MM.1S (cell line): ENCODE data around the gene ELK1.

Source experiments
- DNase-seq: peaks from one replicate; pipeline ENCODE4 v3.0.0-alpha.2; 2015
- H2AFZ ChIP-seq: fragments of 300-600 bp; sonication (generic); 2 replicates; pipeline ENCODE4 v1.6.0; 2016; ENCODE audit warnings: antibody characterized with exemption, low read length
- H3F3A ChIP-seq: fragments of 300-600 bp; sonication (generic); 2 replicates; pipeline ENCODE4 v1.6.1; 2016; ENCODE audit warnings: mild to moderate bottlenecking, antibody characterized with exemption, low read length, moderate library complexity, mixed read lengths; ENCODE audit not compliant: insufficient read depth
- H3K27ac ChIP-seq: fragments of 300-600 bp; sonication (generic); 2 replicates; pipeline ENCODE4 v1.5.1; 2016; ENCODE audit warnings: mild to moderate bottlenecking, low read length
- H3K27me3 ChIP-seq: fragments of 300-600 bp; sonication (generic); replicated peaks from 2 replicates; pipeline ENCODE4 v1.6.0; 2016; ENCODE audit warnings: low read length; ENCODE audit not compliant: insufficient read depth
- H3K36me3 ChIP-seq: fragments of 300-600 bp; sonication (generic); replicated peaks from 2 replicates; pipeline ENCODE4 v1.6.1; 2016; ENCODE audit warnings: mild to moderate bottlenecking, low read length, mixed read lengths; ENCODE audit not compliant: insufficient read depth
- H3K4me1 ChIP-seq: fragments of 300-600 bp; sonication (generic); 2 replicates; pipeline ENCODE4 v1.6.1; 2016; ENCODE audit warnings: low read length, mixed read lengths
- H3K4me2 ChIP-seq: fragments of 300-600 bp; sonication (generic); 2 replicates; pipeline ENCODE4 v1.6.0; 2016; ENCODE audit warnings: low read depth, low read length
- H3K4me3 ChIP-seq: fragments of 300-600 bp; sonication (generic); 2 replicates; pipeline ENCODE4 v1.5.1; 2016; ENCODE audit warnings: low read length, mixed read lengths
- H3K79me2 ChIP-seq: fragments of 300-600 bp; sonication (generic); 2 replicates; pipeline ENCODE4 v1.6.1; 2016; ENCODE audit warnings: mixed run types, low read length, mixed read lengths
- H3K9ac ChIP-seq: fragments of 300-600 bp; sonication (generic); 2 replicates; pipeline ENCODE4 v1.6.1; 2016; ENCODE audit warnings: low read length, mixed read lengths
- H3K9me2 ChIP-seq: fragments of 300-600 bp; sonication (generic); replicated peaks from 2 replicates; pipeline ENCODE4 v1.6.1; 2016; ENCODE audit warnings: mild to moderate bottlenecking, low read length, mixed read lengths; ENCODE audit not compliant: insufficient read depth
- H3K9me3 ChIP-seq: fragments of 300-600 bp; sonication (generic); replicated peaks from 2 replicates; pipeline ENCODE4 v1.6.1; 2016; ENCODE audit warnings: mild to moderate bottlenecking, low read length, mixed read lengths; ENCODE audit not compliant: insufficient read depth
- H4K20me1 ChIP-seq: fragments of 300-600 bp; sonication (generic); 2 replicates; pipeline ENCODE4 v1.6.1; 2016; ENCODE audit warnings: mild to moderate bottlenecking, low read length, moderate library complexity, mixed read lengths; ENCODE audit not compliant: insufficient read depth
- EZH2 ChIP-seq: fragments of 300-600 bp; sonication (generic); optimal IDR thresholded peaks from 2 replicates; pipeline ENCODE3; 2017; ENCODE audit warnings: low read depth, mild to moderate bottlenecking, antibody characterized with exemption, low read length, mixed read lengths
- EZH2phosphoT487 ChIP-seq: fragments of 300-600 bp; sonication (generic); IDR thresholded peaks from 2 replicates; pipeline ENCODE4 v1.6.1; 2018; ENCODE audit warnings: antibody characterized with exemption, low read length
- TF ChIP-seq, protein P1 (sequence below): fragments of 300-600 bp; sonication (generic); IDR thresholded peaks from 2 replicates; pipeline ENCODE4 v1.5.1; 2016; ENCODE audit warnings: antibody characterized with exemption, low read length, mixed read lengths

ELK1 gene, protein sequence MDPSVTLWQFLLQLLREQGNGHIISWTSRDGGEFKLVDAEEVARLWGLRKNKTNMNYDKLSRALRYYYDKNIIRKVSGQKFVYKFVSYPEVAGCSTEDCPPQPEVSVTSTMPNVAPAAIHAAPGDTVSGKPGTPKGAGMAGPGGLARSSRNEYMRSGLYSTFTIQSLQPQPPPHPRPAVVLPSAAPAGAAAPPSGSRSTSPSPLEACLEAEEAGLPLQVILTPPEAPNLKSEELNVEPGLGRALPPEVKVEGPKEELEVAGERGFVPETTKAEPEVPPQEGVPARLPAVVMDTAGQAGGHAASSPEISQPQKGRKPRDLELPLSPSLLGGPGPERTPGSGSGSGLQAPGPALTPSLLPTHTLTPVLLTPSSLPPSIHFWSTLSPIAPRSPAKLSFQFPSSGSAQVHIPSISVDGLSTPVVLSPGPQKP

DNA sequence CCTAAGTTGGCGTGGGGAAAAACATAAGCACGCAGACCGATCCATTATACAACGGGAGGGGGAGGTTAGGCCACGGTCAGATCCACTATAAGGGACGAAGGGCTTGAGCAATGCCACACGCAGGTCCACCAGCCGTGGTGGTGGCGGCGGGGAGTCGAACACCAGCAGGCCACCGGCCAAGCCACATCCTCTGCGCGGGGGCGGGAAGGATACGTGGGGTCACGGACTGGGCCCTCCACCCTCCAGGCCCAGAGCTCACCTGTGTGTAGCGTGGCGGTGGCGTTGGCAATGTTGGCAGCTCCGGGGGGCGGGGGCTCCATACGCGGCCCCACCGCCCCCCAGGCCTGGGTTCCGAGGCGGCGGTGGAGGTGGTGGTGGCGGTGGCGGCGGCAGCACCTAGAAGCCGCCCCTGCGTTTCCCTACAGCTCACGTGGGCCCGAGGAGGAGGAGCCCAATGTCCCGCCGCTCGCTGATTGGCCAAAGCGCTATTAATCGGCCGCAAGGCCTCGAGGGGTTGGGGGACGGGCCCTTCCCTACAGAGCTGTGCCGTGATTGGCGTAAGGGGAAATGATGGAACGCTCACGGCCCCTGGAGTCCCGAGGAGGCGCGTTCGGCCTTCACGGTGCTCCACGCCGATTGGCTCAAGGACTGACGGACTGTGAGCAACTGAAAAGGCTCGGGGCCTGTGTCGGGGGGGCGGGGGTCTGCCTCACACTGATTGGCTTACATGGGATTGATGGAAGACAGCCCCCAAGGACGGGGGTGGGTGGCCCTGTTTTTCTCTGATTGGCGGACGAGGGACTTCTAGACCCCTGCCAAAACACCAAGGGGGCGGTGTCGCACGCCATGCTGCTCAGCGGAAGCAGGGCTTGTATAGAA, at the start of gene ELK1:
ELK1 (minus strand) TSS at position 400 of the 879 bp plus-strand sequence. CDS start 9,122 bp downstream, outside the sequence.
- Histone ChIP-seq H3K9me3 (no peaks in the 10 kb centered on the region), H3K4me3 (peak within 1 kb of the TSS; percentile 84), H3K36me3 (no peaks in the 10 kb centered on the region), H3K27ac (peak within 1 kb of the TSS; percentile 63; the same call in 1 of the 2 replicates), H3K9ac (peak within 1 kb of the TSS; percentile 82), H2AFZ (0 out of 2 replicates have a peak within 1 kb of the TSS, but pooled peaks have one; percentile 56), H3K9me2 (no peaks in the 10 kb centered on the region), H3F3A (peaks cover 9% of the 10 kb centered on the region), H4K20me1 (no peaks in the 10 kb centered on the region), H3K27me3 (no peaks in the 10 kb centered on the region), H3K79me2 (peaks cover 31% of the 10 kb centered on the region), H3K4me1 (no peaks in the 10 kb centered on the region), H3K4me2 (peak within 1 kb of the TSS; percentile 82)
- TF ChIP-seq, protein P1, sequence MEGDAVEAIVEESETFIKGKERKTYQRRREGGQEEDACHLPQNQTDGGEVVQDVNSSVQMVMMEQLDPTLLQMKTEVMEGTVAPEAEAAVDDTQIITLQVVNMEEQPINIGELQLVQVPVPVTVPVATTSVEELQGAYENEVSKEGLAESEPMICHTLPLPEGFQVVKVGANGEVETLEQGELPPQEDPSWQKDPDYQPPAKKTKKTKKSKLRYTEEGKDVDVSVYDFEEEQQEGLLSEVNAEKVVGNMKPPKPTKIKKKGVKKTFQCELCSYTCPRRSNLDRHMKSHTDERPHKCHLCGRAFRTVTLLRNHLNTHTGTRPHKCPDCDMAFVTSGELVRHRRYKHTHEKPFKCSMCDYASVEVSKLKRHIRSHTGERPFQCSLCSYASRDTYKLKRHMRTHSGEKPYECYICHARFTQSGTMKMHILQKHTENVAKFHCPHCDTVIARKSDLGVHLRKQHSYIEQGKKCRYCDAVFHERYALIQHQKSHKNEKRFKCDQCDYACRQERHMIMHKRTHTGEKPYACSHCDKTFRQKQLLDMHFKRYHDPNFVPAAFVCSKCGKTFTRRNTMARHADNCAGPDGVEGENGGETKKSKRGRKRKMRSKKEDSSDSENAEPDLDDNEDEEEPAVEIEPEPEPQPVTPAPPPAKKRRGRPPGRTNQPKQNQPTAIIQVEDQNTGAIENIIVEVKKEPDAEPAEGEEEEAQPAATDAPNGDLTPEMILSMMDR = no peak
- TF ChIP-seq EZH2 = no peak
- TF ChIP-seq EZH2phosphoT487 = no peak
- DNase-seq = peak; percentile 95

DNA sequence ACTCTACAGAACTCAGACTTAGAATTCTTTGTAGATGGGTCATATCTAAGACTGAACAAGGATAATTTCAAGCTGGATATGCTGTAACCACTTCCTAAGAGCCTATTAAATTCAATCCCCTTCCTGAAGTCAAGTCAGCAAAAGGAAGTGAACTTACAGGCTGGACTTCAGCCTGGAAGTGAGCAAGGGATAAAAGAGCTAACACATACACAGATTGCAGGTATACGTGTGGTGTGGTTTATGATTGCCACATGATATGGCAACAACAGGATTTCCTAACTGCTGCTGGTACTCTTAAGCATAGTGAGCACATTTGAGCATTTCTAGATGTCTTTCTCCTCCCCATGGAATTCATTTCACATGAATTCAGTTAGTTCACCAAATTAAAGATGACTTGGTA, 46.8 kb upstream of the ELK1 start:
- no peak overlapping the region for H3K4me2 ChIP-seq
- TF ChIP-seq, protein P1 = no peak
- no peak for TF ChIP-seq EZH2phosphoT487
- no peak for TF ChIP-seq EZH2
- no peaks in the 10 kb centered on the region for H4K20me1 ChIP-seq
- H3K27ac ChIP-seq = no peak overlapping the region
- no peaks in the 10 kb centered on the region for H3K9me2 ChIP-seq
- H3K27me3 ChIP-seq = no peaks in the 10 kb centered on the region
- no peak overlapping the region for H3K4me3 ChIP-seq
- no peaks in the 10 kb centered on the region for H3K9me3 ChIP-seq
- no peak overlapping the region for H2AFZ ChIP-seq
- H3K4me1 ChIP-seq = no peaks in the 10 kb centered on the region
- H3K36me3 ChIP-seq = no peaks in the 10 kb centered on the region
- H3K9ac ChIP-seq = no peak overlapping the region
- no peak for DNase-seq
- H3K79me2 ChIP-seq = no peaks in the 10 kb centered on the region
- no peaks in the 10 kb centered on the region for H3F3A ChIP-seq

DNA sequence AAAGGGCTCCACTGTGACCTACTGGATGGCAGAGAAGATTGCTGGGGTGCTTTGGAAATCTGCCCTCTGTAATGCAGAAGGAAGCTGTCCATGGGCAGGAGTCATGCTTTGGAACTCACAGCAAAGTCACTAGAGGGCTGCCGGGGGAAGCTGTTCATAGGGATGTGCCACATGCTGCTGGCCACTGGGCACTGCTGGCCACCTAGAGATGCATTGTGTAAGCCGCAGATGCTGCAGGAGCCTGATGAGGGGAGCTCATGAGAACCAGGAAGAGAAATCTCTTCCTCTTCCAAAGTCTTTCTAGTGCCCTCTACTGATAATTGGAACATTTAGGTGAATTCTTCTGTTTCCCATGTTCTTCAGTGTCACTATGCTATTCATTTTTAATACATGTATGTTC, 39.8 kb upstream of the ELK1 start:
- H3K4me2 ChIP-seq = no peak overlapping the region
- H3K9me3 ChIP-seq = no peaks in the 10 kb centered on the region
- H3K4me1 ChIP-seq = no peaks in the 10 kb centered on the region
- DNase-seq = no peak
- no peaks in the 10 kb centered on the region for H4K20me1 ChIP-seq
- no peaks in the 10 kb centered on the region for H3K36me3 ChIP-seq
- H3K27ac ChIP-seq = no peak overlapping the region
- H3K9ac ChIP-seq = no peak overlapping the region
- H3F3A ChIP-seq = no peaks in the 10 kb centered on the region
- H2AFZ ChIP-seq = no peak overlapping the region
- H3K9me2 ChIP-seq = no peaks in the 10 kb centered on the region
- H3K4me3 ChIP-seq = no peak overlapping the region
- TF ChIP-seq EZH2phosphoT487 (no peak), EZH2 (no peak)
- TF ChIP-seq, protein P1 = no peak
- H3K27me3 ChIP-seq = no peaks in the 10 kb centered on the region
- no peaks in the 10 kb centered on the region for H3K79me2 ChIP-seq
